Medulla oblongata (tissue), 1 donor: Measurements from ENCODE around the gene SETD3.

Experiments
- DNase-seq: peaks from one replicate; pipeline ENCODE4 v3.0.0-alpha.2; 2015; ENCODE audit errors: extremely low spot score

Gene SETD3

DNA sequence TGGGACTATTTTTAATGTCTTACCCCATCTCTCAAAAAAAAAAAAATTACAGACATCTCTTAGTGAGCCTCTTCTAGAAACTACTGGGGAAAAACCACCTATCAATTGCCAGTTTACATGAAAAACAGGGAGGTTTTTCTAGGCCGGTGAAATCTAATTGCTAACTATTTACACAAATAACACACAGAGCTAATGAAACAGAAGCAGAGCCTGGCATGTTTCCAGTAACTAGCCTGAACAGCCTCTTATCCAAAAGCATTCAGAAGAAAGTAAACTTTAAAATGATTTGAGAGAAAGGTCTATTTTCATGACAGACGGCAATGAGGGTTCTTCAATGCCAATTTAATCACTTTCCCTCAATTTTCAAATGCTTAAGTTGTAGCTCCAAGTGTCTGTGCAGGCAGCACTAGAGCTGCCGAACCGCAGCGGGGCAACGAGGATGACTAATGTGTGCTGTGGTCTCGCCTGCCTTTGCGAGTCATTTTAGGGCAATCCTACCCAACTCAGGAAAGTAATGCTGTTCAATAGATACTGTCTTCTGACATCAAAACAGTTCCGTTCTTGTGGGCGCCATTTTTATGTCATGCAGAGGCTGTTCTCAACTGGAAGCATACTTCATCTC is 84.6 kb downstream of the SETD3 start:
- peak; percentile 43 for DNase-seq

DNA sequence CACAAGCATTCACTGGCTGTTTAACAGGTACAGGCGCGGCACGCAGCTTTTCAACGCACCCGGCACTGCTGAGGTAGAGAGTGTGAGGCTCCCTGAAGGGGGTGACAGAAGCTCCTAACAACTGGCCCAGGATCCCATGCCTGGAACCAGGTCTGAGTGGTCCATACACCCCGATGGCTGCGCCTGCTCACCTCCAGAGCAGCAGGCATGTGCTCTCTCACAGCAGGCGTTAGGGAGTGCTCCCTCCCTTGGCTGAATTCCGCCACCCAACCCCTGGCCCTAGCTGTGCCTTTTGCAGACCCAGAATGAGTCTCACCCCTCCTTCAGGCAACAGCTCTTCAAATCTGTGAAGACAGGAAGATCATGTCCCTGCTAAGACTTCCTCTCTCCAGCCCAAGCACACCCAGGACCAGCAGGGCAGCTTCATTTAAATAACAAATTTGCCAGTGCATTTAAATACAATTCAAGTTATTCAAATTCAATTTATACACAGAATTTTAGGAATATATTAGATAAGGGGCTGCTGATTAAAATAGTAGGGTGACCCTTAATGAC is 86.0 kb downstream of the SETD3 start:
- DNase-seq: no peak

DNA sequence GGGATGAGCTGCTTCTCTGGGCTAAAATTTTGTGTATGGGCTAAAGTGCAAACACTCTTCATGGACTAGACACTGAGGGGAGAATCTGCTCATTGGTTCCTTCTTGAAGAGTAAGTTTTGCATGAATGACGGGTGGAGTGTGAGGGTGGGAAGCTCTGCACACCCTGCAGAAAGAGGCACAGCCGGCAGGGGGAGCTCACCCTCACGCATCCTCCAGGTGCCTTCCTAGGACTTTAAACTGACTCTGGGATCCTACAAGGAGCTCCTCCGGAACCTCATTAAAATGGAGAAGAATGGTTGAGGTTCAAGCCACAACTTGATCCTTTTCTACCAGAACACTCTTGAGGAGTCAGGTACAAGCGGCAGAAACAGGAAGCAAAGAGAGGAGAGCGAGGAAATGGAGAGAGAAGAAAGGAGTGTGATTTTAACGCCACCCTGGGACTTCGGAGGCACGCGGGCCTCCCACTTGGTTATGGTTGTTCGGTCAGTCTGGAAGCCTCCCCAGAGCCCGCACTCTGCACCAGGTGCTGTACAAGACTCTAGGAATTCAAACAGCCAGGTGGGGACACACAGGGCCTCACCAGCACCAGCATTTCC is 87.5 kb downstream of the SETD3 start:
- peak; percentile 24 for DNase-seq

DNA sequence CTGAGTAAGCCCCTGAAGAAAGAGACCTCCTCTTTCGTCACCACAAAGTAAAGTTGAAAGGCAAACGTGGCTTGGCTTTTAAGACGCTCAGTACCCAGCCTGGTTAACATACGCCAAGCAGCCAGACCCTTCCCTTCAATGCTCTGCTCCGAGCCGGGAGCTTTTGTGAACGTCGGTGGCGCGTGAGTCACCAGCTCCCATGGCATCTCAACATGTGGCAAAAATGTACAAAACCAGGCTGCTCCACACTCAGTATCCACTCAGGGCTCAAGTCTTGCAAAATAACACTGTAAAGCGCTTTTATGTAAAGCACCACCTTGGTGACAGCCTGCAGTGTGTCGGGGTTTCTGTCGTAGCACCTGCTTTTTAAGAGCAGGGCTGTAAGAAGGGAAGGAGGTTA is 89.0 kb downstream of the SETD3 start:
- DNase-seq: no peak

DNA sequence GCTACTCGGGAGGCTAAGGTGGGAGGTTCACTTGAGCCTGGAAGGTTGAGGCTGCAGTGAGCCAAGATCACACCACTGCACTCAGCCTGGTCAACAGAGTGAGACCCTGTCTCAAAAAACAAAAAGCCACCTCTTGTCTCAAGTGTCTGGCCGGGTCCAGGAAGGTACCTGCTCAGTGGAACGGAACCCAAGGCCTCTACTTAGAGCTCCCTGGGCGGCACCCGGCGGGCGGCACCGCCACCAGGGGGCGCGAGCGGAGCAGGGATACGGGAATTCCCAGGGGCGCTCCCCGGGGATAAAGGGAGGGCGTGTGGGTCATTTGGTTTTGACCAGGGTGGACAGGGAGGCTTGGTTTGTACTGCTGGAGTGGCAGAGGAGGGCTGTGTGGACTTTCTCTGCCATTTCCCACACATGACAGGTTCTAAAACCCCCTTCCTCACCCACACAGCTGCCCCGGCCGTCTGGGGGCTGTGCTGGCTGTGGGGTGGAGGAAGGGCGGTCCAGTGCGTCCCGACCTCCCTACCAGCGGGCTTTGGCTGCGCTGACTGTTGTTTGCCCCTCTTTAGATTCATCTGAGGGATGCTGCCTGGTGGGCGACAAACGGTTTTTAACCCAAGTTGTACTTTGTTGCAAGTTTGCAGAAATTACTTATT is 91.4 kb downstream of the SETD3 start:
- peak; percentile 41 for DNase-seq

DNA sequence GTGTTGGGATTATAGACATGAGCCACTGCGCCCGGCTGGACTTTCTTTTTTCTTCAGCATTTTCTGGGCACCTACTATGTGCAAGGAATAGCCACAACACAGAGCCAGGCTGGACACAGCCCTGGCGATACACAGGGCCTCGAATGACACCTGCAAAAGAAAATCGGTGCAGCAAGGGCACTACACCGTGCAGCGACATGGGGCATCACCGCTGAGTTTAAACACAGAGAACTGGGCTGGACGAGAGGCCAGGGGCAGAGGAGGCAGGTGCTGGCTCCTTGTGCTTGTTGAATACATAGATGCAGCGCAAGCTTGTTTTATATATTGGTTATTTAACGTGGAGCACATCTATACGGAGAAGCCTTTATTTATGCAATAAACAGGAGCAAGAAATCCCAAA is 92.4 kb downstream of the SETD3 start:
- DNase-seq: no peak

DNA sequence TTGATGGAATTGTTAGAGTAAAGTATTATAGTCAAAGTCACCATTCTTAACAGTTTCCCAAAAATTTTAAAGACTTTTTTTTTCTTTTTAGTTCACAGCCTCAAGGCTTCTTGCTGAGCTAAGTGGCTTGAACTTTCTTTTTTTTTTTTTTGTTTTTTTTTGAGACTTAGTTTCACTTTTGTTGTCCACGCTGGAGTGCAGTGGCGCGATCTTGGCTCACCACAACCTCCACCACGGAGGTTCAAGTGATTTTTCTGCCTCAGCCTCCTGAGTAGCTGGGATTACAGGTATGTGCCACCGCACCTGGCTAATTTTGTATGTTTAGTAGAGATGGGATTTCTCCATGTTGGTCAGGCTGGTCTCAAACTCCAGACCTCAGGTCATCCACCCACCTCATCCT is 92.8 kb downstream of the SETD3 start:
- DNase-seq: no peak

DNA sequence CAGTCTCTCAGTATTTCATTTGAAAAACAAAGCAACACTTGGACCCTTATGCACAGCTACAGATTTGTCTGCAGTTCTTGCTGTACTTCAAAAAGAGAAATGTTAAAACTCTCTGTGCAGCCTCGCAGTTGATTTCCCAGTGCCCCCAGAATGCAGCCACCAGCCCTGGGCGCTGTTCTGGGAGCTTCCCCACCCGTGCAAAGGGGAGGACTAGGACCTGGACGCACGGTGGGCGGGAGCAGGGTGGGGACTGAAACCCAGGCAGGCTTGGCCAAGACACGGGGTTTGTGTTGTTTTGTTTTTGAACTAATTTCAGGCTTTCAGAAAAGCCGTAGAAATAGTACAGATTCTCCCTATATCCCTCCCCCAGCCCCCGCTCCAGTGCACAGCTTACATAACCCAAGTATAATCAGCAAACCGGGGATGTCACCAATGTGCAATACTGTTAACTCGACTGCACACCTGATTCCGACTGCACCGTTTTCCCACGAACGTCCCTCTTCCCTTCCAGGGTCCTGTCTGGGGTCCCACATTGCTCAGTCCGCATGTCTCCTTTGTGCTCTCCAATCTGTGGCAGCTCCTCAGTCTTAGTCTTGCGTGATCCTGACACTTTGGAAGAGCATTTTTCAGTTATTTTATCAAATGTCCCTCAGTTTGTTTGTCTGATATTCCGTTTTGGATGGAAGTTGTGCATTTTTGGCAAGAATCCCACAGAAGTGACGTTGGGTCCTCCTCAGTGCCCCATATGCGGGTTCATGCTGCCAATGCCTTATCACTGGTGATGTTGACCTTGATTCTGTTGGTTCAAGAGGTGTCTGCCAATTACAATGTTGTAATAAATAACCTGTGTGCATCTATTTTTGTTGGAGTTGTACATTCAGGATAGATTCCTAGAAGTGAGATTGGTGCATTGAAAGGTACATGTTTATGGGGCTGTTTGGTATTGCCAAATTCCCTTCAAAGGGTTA is 95.9 kb downstream of the SETD3 start:
- no peak for DNase-seq

DNA sequence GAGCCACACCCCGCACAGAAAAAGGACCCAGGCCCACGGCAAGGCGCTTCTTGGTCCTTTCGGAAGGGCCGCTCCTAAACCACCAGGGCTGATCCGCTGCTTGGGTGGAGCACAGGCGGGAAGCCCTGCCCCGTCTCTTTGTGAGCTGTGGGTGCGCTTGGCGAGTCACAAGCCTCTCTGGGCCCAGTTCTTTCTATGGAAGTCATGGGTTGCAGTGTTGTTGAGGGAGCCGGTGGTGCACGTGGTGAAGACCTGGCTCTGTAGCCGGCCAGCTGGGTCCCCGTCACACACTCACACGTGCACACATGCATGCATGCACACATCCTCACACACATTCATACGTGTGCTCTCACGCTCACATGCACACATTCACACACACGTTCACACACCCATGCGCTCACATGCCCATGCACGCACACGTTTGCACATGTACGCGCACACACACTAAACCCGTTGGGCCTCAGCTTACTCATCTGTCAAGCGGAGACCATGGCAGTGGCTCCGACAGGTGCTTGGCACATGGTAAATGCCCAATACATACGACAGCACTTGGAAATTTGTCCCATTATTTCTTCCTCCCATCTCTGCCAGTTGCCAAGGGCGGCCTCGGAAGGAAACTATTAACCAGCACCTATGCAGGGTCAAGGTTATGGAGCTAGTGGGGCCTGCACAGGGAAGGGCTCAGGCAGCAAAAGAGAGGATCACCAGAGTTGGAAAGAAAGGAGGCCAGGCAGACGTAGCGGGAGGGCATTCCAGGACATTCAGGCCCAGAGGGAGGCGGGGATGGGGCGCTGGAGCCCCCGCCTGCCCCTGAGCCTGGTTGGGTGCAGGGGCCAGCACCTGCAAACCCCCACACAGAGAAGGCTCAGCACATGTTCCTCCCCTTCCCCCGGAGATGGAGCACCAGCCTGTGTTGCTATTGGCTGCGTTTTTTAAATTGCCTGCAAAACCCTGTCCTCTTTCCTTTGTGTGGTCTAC is 96.9 kb downstream of the SETD3 start:
- no peak for DNase-seq

DNA sequence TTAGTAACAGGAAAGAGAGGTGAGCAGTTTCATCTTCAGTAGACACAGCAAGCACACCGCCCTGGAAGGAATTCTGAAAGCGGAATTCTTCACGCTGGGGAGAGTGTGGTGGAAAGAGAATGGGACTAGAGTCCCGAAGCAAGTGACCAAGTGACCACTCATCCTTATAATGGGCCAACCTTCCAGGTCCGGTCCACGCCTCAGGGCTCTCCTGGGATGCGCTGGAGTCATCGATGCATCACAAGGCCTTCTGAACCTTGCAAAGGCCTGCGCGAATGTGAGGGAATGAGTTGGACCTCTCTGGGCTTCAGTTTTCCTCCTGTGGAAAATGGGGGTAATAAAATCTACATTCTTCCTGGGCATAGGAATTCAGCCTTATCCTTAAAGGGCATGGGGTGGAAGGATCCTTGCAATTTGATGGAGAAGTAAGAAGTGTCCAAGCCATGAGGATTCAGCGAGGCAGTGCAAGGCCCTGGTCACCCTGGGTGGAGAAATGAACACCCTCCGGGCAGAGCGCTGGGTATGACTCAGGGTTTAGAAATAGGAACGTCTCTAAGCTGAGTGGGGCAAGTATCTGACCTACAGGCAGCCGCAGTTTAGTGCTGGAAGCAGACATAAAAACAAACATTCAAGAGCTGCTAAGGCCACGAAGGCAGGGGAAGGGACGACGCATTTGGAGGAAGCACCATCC is 97.7 kb downstream of the SETD3 start:
- no peak for DNase-seq

DNA sequence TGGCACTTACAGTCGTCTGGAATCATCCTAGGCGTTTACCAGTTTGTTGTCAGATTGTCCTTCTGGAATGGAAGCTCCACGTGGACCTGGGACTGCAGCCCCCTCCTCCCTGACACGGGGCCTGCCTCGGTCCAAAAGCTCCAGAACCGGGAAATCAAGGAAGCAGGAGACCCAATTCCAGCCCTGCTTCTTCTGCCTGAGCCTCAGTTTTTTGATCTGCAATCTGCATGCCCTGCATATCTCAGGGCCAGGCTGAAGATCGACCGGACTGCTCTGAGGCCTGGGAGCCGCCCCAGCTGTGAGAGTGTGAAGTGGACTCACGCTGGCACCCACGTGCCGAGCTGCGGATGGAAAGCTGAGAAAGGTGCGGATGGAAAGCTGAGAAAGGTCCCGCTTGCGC is 98.6 kb downstream of the SETD3 start:
- no peak for DNase-seq

DNA sequence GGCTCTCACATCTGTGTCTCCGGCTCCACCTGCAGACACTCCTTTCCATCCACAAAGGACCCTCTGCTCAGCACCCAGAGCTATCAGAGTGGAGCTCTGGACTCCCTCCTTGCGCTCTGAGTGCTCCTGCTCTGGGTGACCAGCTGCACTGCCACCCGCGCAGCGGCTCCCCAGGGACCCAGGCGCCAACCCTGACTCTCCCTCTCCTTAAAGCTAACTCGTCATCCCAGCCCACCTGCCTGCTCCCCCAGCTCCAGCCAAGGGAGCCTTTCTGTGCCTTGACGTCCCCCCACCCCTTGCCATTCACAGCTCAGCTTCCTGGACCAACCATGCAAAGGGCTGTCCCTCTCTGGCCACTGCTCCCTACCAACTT is 99.0 kb downstream of the SETD3 start:
- no peak for DNase-seq

DNA sequence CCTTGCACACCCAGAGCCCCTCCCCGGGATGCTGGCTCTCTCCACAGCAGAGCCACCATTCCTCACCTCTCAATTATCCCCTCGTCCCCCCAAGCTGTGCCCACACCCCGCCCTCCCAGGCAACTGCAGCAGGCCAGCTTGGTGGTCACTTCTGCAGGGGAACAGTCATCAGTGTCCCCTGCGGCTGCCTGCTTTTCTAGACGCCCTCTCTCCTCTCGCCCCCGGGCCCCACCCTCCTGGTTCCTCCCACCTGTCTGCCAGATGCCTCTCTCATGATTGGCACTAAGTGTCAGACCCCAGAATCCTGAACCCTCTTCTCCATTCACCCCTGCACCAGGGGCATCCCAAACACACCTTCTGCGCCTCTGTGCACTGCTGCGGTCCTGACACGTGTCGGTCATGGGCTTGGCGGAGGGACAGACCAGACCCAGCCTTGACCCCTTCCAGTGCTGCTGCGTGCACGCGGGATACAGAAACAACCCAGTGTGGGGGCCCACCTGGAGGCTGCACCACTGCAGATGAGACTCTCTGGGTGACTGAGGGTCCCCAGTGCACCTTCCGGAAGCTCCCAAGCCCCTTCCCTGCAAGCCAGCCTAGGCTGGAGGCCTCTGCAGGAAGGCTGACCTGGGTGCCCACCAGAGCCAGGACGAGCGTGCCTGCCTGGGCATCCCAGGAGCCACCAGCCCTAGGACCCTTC is 99.5 kb downstream of the SETD3 start:
- no peak for DNase-seq

DNA sequence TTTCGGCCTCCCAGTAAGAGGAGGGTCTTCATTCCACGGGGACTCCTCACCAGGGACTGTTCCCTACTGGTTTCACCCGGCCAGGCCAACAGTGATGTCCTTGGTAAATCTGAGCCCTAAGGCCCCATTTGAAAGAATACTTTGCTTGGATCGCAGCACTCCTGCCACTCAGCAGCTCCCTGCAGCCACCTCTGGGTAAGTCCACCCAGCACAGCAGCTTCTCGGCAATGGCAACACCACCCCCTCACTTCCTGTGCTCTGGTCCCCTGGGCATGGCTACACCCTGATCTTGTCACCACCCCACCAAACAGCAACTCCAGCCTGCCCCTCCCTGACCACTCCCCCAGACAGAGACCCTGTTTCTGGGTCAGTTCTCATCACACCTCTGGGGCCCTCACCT is 100.3 kb downstream of the SETD3 start:
- DNase-seq: no peak

DNA sequence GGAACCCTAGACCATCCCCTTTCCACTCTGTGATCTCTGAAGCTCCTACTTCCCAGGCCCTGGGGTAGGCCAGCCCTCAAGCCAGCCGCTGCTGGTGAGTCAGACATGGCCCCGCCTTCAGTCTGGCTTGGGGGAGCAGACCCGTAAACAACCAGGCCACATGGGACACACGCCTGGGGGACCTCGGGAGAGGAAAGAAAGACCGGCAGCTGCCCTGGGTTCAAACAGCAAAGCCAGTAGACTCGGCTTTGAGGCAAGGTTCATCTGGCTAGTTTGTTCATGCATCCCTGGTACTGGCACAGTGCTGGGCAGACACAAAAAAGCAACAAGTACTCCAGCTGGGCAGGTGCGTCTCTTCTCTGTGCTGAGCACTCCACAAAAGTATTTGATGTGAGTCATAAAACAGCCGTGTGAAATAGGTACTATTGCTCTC is 101.9 kb downstream of the SETD3 start:
- DNase-seq: no peak

DNA sequence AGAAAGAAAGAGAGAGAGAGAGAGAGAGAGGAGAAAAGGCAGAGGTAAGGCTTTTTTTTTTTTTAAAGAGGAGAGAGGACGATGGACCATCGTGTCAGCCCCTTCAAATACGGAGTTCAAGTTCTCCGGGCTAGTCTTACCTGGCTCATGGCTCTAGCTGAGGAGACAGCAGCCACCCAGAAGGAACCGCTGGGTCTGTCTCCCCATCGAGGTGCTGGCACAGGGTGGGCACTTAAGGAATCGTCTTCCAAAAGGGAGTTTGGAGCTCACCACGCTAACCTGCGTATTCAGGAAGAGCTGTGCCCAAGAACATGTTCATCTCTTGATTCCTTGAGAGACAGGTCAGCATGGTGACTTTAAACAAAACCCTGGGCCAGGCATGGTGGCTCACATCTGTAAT is 102.7 kb downstream of the SETD3 start:
- DNase-seq: no peak

DNA sequence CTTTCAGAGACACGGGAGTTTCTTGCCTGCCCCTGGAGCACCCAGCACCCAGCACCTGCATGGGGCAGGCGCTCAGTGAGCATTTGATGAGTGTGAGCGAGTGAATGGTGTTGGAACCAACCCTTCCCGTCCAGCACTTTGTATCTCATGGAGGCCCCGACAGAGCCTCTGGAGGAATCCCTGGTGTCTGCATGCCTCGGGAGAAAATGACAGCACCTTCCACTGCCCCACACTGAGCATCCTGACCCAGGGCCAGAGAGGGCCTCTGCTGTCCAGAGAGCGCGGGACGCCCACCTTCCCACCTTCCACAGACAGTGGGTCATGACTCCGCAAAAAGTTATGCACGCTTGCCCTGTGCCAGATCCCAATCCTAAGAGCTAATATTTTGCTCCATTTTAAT is 105.7 kb downstream of the SETD3 start:
- DNase-seq: no peak

DNA sequence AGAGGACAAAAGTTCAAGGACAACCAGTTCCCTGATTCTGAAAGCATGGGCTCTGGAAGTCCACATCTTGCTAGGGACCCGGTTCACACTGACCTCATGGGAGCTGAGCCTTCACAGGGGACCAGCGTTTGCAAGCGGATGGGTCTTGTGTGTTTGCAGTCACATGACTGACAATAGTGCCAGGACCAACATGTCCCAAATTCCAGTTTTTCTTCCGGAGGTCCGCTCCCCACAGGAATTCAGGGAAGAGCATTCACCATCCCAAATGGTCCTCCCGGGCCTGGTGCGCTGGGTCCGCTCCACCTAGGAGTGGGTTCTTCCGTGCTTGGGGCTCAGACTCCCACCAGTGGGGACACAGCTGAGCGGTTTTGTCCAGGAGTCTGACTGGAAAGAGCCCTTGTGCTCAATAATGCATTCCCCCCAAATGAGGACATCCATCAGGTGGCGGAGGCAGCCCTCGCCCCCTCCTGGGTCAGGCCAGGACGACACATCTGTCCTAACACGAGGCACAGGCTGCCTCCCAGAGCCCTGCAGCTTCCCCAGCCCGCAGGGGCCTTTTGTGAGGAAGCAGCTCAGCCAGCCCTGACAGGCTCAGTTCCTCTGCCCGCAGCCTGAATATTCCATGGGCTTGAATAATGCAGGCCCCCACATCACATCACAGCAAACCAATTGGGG is 116.9 kb downstream of the SETD3 start:
- DNase-seq: no peak

DNA sequence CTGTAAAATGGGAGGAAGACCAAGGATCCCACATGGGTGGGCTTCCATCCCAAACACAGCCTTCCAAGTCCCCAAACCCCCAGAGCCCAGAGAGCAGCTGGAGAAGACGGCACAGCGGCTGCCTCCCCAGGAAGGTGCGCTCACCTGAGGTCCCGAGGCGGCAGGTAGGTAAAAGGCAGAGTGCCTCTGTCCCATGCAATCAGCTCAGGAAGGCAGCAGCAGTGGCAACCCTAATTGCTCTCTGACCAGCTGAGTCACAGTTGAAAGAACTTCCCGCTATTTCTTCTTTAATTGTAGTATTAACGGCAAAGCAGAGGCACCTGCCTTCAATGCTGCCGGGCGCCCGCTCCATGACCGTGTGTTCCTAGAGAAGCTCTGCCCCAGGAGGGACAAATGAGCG is 117.6 kb downstream of the SETD3 start:
- no peak for DNase-seq
